CD4-positive, alpha-beta T cell (primary cell): ENCODE data around the gene TMEM184B. TPM values are rescaled to one million over a fixed set of nuclear protein-coding genes. Genes with fewer than 3 reads are reported as not detected.

Experiments used
- ATAC-seq: fragments of 200-7000 bp; cut with Tn5 transposase; one replicate; pipeline ENCODE4 v1.10.0; 2022; ENCODE audit warnings: mild to moderate bottlenecking; ENCODE audit not compliant: poor library complexity
- CTCF ChIA-PET: fragments of 350-600 bp; sonication (Branson Sonifier 250); formaldehyde crosslinking; loops from one replicate; lab custom pipeline; 2021; ENCODE audit warnings: antibody characterized with exemption, inconsistent platforms; lab: Charles Lee
- POLR2A ChIA-PET: fragments of 350-600 bp; sonication (Branson Sonifier 250); formaldehyde crosslinking; loops from one replicate; lab custom pipeline; 2021; ENCODE audit warnings: antibody characterized with exemption, inconsistent platforms; lab: Charles Lee
- DNase-seq, 14 experiments: peaks; one replicate each; pipeline ENCODE4 v3.0.0-alpha.2; 2013 to 2020; ENCODE audit warnings: mixed read lengths in 2 of 14
- H3K27ac ChIP-seq, 2 donors: one replicate each; pipeline versions ENCODE4 v1.5.1 to v1.7.0; 2013; ENCODE audit warnings: low read length in 2 of 2, low read depth in 1 of 2, mild to moderate bottlenecking in 1 of 2
- H3K27me3 ChIP-seq, 2 experiments: 1 replicate in 1 of 2; 2 replicates in 1 of 2; pipeline versions ENCODE4 v1.6.1 to v1.7.0; 2013; ENCODE audit warnings: low read length in 2 of 2, control low read depth in 1 of 2, mild to moderate bottlenecking in 1 of 2, moderate library complexity in 1 of 2; ENCODE audit not compliant: insufficient read depth in 2 of 2, control insufficient read depth in 1 of 2
- H3K36me3 ChIP-seq: one replicate; pipeline ENCODE4 v1.6.1; 2013; ENCODE audit warnings: low read length, control low read depth; ENCODE audit not compliant: insufficient read depth
- H3K4me1 ChIP-seq: one replicate; pipeline ENCODE4 v1.6.1; 2013; ENCODE audit warnings: low read length, control low read depth; ENCODE audit not compliant: insufficient read depth
- H3K4me3 ChIP-seq: one replicate; pipeline ENCODE4 v1.5.1; 2013; ENCODE audit warnings: mild to moderate bottlenecking, low read length, moderate library complexity
- H3K9me3 ChIP-seq, 2 experiments: 1 replicate in 1 of 2; 2 replicates in 1 of 2; pipeline versions ENCODE4 v1.6.1 to v1.7.0; 2013; ENCODE audit warnings: low read length in 2 of 2, mild to moderate bottlenecking in 2 of 2, control low read depth in 1 of 2, moderate library complexity in 1 of 2; ENCODE audit not compliant: control insufficient read depth in 1 of 2, insufficient read depth in 1 of 2
- H3K27ac Mint-ChIP-seq: one replicate; pipeline ENCODE4 v1.8.0; 2020; ENCODE audit warnings: mixed read lengths
- H3K27me3 Mint-ChIP-seq: one replicate; pipeline ENCODE4 v1.8.0; 2021; ENCODE audit warnings: mixed read lengths
- H3K36me3 Mint-ChIP-seq: one replicate; pipeline ENCODE4 v1.8.0; 2021; ENCODE audit warnings: low read depth, mixed read lengths
- H3K4me1 Mint-ChIP-seq: one replicate; pipeline ENCODE4 v1.8.0; 2021; ENCODE audit warnings: low read depth, mixed read lengths
- H3K4me3 Mint-ChIP-seq: one replicate; pipeline ENCODE4 v1.8.0; 2020; ENCODE audit warnings: mild to moderate bottlenecking, mixed read lengths
- H3K9me3 Mint-ChIP-seq: one replicate; pipeline ENCODE4 v1.8.0; 2020; ENCODE audit warnings: mixed read lengths
- CTCF ChIP-seq: fragments of 200-600 bp; IDR thresholded peaks from one replicate; pipeline ENCODE4 v1.8.0; 2022; ENCODE audit warnings: antibody characterized with exemption, mild to moderate bottlenecking
- intact Hi-C, 2 experiments: fragments of 100-400 bp; cut with DNase I in 1 of 2; cut with micrococcal nuclease in 1 of 2; formaldehyde crosslinking; loops; one replicate each; pipeline versions ENCODE4 v1.15.1 to v1.9.0; 2023 to 2025; cut with DNase I, micrococcal nuclease
- total RNA-seq, 174 experiments: library from RNA in 2 of 174; stranded (reverse) in 2 of 174; gene quantifications; one replicate each; pipeline ENCODE4 v1.2.3 and lab custom pipeline; 2021 to 2026

Gene TMEM184B
- total RNA-seq, 2 experiments from 2014 or later = 49.3 to 50.1 TPM

DNA sequence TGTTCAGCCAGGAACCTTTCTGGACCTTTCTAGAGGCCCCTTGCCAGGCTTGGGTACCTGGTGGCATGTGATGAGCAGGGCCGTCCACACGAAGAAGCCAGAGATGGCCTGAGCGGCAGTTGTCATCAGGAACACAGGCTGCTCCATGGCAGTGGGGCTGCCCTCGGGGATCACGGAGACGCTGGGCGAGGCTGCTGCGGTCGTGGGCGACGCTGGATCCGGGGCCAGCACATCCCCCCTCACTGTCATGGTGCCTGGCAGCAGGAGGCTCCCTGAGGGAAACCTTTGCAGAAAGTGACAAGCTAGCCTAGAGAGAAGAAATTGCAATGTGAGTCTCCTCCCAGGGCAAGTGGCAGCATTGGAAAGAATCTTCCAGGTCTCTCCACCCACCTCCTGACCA, 25.1 kb downstream of the TMEM184B start:
- intact Hi-C loops = no loop called here
- no peaks in the 10 kb centered on the region for H3K4me1 ChIP-seq
- H3K4me3 ChIP-seq = no peak overlapping the region
- no peaks in the 10 kb centered on the region for H3K27me3 ChIP-seq
- no peak for DNase-seq
- ChIA-PET CTCF (no interaction called here), POLR2A (no interaction called here)
- H3K36me3 Mint-ChIP-seq = peaks cover 56% of the 10 kb centered on the region
- no peak overlapping the region for H3K27ac ChIP-seq
- H3K4me3 Mint-ChIP-seq = no peak overlapping the region
- peaks cover 3 to 15% of the 10 kb centered on the region in 2 experiments for H3K9me3 ChIP-seq
- no peak for TF ChIP-seq CTCF
- H3K36me3 ChIP-seq = peaks cover 54% of the 10 kb centered on the region
- H3K27ac Mint-ChIP-seq = no peak overlapping the region
- no peaks in the 10 kb centered on the region for H3K4me1 Mint-ChIP-seq
- no peaks in the 10 kb centered on the region for H3K9me3 Mint-ChIP-seq
- H3K27me3 Mint-ChIP-seq = no peaks in the 10 kb centered on the region
- ATAC-seq = no peak

DNA sequence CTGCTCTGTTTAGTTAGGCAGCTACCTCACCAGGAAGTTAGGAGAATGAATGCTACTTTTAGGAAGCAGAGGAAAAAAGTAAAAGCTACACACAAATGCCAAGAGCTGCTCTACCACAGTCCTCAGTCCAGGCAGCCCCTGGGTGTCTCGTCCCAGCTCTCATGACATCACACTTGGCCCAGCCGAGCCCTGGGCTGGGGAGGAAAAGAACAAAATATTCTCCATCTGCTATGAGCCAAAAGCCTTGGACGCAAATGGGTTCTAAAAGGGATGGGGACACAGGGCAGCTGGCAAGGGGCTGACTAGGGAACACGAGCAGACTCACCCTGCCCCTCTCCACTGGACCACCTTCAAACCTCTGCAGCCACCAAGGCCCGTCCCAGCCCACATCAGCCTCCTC, 26.1 kb downstream of the TMEM184B start:
- H3K9me3 Mint-ChIP-seq = no peaks in the 10 kb centered on the region
- no peaks in the 10 kb centered on the region for H3K27me3 ChIP-seq
- no peak overlapping the region for H3K4me3 Mint-ChIP-seq
- no peaks in the 10 kb centered on the region for H3K4me1 Mint-ChIP-seq
- no peak for TF ChIP-seq CTCF
- H3K4me1 ChIP-seq = no peaks in the 10 kb centered on the region
- no peak overlapping the region for H3K4me3 ChIP-seq
- H3K27me3 Mint-ChIP-seq = no peaks in the 10 kb centered on the region
- peaks cover 3 to 15% of the 10 kb centered on the region in 2 experiments for H3K9me3 ChIP-seq
- intact Hi-C loops = no loop called here
- no peak overlapping the region for H3K27ac ChIP-seq
- ChIA-PET POLR2A (no interaction called here), CTCF (no interaction called here)
- ATAC-seq (no peak), DNase-seq (no peak)
- H3K27ac Mint-ChIP-seq = no peak overlapping the region
- peaks cover 56% of the 10 kb centered on the region for H3K36me3 Mint-ChIP-seq
- peaks cover 56% of the 10 kb centered on the region for H3K36me3 ChIP-seq

- H3K9me3 Mint-ChIP-seq = no peaks in the 10 kb centered on the region
- no peak overlapping the region for H3K4me3 Mint-ChIP-seq
- H3K4me1 Mint-ChIP-seq = no peaks in the 10 kb centered on the region
- peaks cover 58% of the 10 kb centered on the region for H3K36me3 Mint-ChIP-seq
- intact Hi-C loops = no loop called here
- Histone ChIP-seq H3K27ac (no peak overlapping the region), H3K4me3 (no peak overlapping the region), H3K9me3 (peaks cover 3 to 15% of the 10 kb centered on the region in 2 experiments), H3K36me3 (peaks cover 56% of the 10 kb centered on the region), H3K4me1 (no peaks in the 10 kb centered on the region), H3K27me3 (no peaks in the 10 kb centered on the region)
- DNase-seq (no peak), ATAC-seq (no peak)
- ChIA-PET POLR2A (no interaction called here), CTCF (no interaction called here)
- no peaks in the 10 kb centered on the region for H3K27me3 Mint-ChIP-seq
- H3K27ac Mint-ChIP-seq = no peak overlapping the region
- TF ChIP-seq CTCF = no peak
These were observed 26.7 kb downstream of the TMEM184B start for GRCh38 chr22:38246046-38246658.
